GM12891 (cell line): ENCODE data around the gene CCNA1.

ENCODE experiments used
- PAX5 ChIP-seq: IDR thresholded peaks from 2 replicates; pipeline ENCODE4 v1.6.1; 2011; ENCODE audit warnings: low read length, moderate library complexity, mild to moderate bottlenecking; ENCODE audit not compliant: insufficient read depth, severe bottlenecking
- POLR2A ChIP-seq: IDR thresholded peaks from 2 replicates; pipeline ENCODE4 v1.6.1; 2011; ENCODE audit warnings: low read depth, low read length, control low read depth
- POLR2AphosphoS5 ChIP-seq: IDR thresholded peaks from 2 replicates; pipeline ENCODE4 v1.6.1; 2011; ENCODE audit warnings: low read depth, low read length, control low read depth
- SPI1 ChIP-seq: IDR thresholded peaks from 2 replicates; pipeline ENCODE4 v1.6.1; 2011; ENCODE audit warnings: low read depth, low read length, control low read depth
- TAF1 ChIP-seq: IDR thresholded peaks from 2 replicates; pipeline ENCODE4 v1.6.1; 2011; ENCODE audit warnings: low read depth, low read length, control low read depth

DNA sequence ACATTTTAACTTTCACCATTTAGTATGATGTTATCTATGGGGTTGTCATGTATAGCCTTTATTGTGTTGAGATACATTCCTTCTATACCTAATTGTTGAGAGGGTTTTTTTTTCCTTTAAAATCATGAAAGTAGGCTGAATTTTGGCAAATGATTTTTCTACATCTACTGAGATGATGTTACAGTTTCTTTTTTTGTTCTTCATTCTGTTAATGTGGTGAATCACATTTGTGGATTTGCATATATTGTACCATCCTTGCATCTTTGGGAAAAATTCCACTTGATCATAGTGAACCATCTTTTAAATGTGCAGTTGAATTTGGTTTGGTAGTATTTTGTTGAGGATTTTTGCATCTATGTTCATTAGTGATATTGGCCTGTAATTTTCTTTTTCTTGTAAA lies 29.2 kb downstream of the CCNA1 start:
- TF ChIP-seq POLR2A (no peak), POLR2AphosphoS5 (no peak), SPI1 (no peak), TAF1 (no peak), PAX5 (no peak)
